NT2/D1 (cell line): ENCODE results near the gene ULK1.

Experiments
- DNase-seq: peaks from one replicate; pipeline ENCODE4 v3.0.0-alpha.2; 2011; ENCODE audit warnings: low read depth, low spot score
- H3K27me3 ChIP-seq: 2 replicates; pipeline ENCODE4 v1.6.0; 2011; ENCODE audit warnings: mild to moderate bottlenecking; ENCODE audit not compliant: insufficient read length, insufficient read depth
- H3K36me3 ChIP-seq: 2 replicates; pipeline ENCODE4 v1.6.1; 2011; ENCODE audit warnings: mild to moderate bottlenecking, low read length, mixed read lengths; ENCODE audit not compliant: insufficient read depth, insufficient read length
- H3K4me1 ChIP-seq: 2 replicates; pipeline ENCODE4 v1.5.1; 2011; ENCODE audit not compliant: insufficient read depth, insufficient read length
- H3K4me3 ChIP-seq: 2 replicates; pipeline ENCODE4 v1.5.1; 2011; ENCODE audit warnings: low read depth; ENCODE audit not compliant: insufficient read length
- H3K9ac ChIP-seq: 2 replicates; pipeline ENCODE4 v1.6.0; 2011; ENCODE audit warnings: low read depth; ENCODE audit not compliant: insufficient read length
- H3K9me3 ChIP-seq: 2 replicates; pipeline ENCODE4 v1.5.1; 2011; ENCODE audit warnings: mild to moderate bottlenecking, low read length; ENCODE audit not compliant: insufficient read depth
- SUZ12 ChIP-seq: IDR thresholded peaks from 2 replicates; pipeline ENCODE4 v1.6.1; 2011; ENCODE audit not compliant: insufficient read length, insufficient read depth; ENCODE audit errors: extremely low read depth
- YY1 ChIP-seq: IDR thresholded peaks from 2 replicates; pipeline ENCODE4 v1.6.1; 2011; ENCODE audit not compliant: insufficient read length, insufficient read depth
- ZNF274 ChIP-seq: IDR thresholded peaks from 2 replicates; pipeline ENCODE4 v1.6.1; 2011; ENCODE audit warnings: mild to moderate bottlenecking, low read depth, low read length

Gene ULK1

DNA sequence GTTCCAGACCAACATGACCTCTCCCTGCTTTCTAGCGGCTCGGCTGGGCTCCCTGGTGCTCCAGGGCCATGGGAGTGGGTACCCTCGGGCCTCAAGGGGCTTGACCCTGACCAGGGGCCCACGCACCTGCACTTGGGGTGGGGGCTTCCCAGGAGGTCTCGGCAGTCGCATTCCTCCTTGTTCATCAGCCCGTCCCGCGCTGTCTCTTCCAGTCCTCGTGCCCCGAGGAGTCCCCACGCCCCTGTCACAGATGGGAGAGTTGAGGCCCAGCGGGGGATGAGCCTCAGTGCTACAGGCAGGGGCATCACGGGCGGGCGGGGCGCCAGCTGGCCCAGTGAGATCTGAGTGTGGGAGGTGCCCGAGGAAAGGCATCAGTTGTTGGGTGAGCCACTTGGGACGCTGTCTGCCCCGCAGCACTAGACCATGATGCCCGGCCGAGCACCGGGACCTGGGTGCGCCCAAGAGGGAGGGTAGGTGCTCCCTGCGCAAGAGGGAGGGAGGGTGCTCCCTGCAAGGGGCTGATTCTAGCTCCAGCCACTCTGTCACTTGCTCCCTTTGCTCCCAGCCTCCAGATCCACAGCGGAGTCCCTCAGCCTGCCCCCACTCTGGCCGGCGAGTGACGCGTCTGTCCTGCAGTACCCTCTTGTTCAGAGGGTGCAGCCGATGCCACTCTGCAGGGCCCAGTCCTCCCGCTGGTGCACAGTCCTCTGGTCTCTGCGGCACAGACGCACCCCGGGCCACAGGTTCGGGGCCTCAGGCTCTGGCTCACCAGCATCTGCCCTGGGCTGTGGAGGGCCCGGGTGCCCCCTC lies 42.5 kb upstream of the ULK1 start:
- no peaks in the 10 kb centered on the region for H3K9me3 ChIP-seq
- no peak overlapping the region for H3K4me3 ChIP-seq
- H3K4me1 ChIP-seq: peaks cover 14% of the 10 kb centered on the region
- H3K36me3 ChIP-seq: peaks cover 36% of the 10 kb centered on the region
- DNase-seq: no peak
- H3K27me3 ChIP-seq: no peaks in the 10 kb centered on the region
- TF ChIP-seq SUZ12 (no peak), ZNF274 (no peak), YY1 (no peak)
- no peak overlapping the region for H3K9ac ChIP-seq

DNA sequence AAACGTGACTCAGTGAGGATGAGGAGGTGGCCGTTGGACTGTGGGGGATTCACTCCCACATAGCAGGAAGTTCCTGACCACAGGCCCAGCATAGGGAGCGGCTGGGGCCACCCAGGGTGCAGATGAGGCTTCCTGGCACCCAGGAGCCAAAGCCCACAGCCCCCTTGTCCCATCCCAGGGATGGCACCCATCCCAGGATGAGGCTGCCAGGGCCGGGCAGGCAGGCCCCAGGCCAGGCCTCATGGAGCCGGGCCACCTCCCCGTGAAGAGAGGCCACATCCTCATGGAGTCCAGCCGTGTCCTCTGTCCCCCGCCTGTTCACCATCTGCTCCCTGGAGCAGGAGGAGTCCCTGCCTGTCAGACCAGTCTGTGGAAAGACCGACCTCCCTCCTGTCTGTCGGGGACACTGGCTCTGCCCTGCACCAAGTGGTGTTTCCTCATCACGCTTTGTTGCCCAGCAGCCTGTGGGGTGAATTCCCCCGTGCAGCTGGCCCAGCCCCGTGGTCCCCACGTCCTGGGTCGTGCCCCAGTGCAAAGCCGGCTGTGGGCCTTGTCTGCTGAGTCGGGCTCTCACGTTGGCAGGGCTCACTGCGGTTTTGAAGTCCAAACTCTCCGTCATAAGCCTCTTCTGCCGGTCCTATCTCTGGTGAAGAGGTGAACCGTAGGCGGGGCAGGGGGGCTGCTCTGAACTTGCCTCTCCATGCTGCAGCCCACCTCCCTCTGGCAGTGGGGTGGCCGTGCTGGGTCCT lies 41.7 kb upstream of the ULK1 start:
- Histone ChIP-seq H3K9ac (peak overlapping the region; percentile 3), H3K9me3 (no peaks in the 10 kb centered on the region), H3K4me1 (peaks cover 14% of the 10 kb centered on the region), H3K27me3 (no peaks in the 10 kb centered on the region), H3K36me3 (peaks cover 30% of the 10 kb centered on the region), H3K4me3 (no peak overlapping the region)
- TF ChIP-seq YY1: no peak
- TF ChIP-seq SUZ12: no peak
- no peak for TF ChIP-seq ZNF274
- no peak for DNase-seq

DNA sequence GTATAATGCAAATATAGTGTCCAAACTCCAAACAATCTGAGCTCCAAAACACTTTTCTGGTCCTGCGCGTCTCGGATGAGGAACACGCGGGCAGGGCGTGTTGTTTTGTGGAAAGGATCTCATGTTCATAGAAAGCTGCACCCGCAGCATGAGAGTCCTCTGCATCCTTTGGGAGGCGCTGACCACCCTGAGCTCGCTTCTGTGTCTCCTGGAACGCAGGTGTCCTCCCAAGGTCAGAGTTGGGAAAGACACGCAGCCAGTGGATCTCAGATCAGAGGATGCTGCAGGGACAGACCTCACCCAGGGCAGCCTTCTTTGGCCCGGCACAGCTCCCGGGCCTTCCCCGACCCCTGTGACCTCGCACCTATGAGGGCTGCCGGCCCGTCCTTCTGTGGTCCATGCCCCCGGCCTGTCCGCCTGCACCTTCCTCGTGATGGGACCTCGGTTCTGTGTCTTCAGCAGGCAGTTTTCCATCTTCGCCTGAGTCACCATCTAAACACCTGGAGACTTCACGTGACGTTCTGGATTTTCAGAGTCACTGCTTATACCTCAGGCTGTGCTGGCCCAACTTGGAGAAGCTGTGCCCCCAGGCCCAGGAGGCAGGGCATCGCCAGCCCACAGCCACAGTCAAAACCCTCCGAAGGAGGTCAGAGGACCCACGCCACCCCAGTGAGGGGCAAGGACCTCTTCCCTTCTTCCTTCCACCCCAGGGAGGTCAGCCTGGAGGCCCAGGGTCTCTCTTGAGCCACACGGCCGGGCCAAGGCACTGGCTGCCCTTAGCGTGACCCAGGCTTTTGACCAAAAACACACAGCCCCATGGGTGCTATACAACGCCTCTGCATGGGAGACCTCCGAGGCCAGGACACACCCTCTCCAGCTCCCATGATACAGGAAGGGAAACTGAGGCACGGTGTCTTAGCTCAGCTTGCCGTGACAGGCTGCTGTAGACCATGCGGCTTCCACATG lies 40.3 kb upstream of the ULK1 start:
- H3K4me3 ChIP-seq: no peak overlapping the region
- DNase-seq: no peak
- no peaks in the 10 kb centered on the region for H3K9me3 ChIP-seq
- no peak overlapping the region for H3K9ac ChIP-seq
- peaks cover 25% of the 10 kb centered on the region for H3K36me3 ChIP-seq
- TF ChIP-seq ZNF274 (no peak), YY1 (no peak)
- no peaks in the 10 kb centered on the region for H3K27me3 ChIP-seq
- H3K4me1 ChIP-seq: peaks cover 14% of the 10 kb centered on the region

DNA sequence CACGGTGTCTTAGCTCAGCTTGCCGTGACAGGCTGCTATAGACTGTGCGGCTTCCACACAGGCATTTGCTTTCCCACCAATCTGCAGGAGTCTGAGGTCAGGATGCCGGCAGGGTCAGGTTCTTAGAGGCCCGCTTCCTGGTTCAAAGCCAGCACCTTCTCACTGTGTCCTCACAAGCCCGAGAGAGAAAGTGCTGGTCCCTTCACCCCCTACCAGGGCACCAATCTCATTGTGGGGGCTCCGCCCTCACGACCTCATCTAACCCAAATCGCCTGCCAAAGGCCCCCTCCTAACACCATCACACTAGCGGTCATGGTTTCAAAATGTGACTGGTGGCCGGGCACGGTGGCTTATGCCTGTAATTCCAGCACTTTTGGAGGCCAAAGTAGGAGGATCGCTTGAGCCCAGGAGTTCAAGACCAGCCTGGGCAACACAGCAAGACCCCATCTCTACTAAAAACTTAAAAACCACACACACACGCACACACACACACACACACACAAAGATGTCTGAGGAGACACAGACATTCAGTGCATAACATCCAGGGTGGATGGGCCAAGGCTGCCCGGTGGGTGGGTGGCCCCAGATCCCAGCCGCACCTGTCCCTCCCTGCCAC lies 39.5 kb upstream of the ULK1 start:
- no peak overlapping the region for H3K9ac ChIP-seq
- peaks cover 18% of the 10 kb centered on the region for H3K36me3 ChIP-seq
- H3K4me3 ChIP-seq: no peak overlapping the region
- no peaks in the 10 kb centered on the region for H3K9me3 ChIP-seq
- DNase-seq: no peak
- H3K27me3 ChIP-seq: no peaks in the 10 kb centered on the region
- no peak for TF ChIP-seq SUZ12
- no peak for TF ChIP-seq ZNF274
- TF ChIP-seq YY1: no peak
- peaks cover 14% of the 10 kb centered on the region for H3K4me1 ChIP-seq

DNA sequence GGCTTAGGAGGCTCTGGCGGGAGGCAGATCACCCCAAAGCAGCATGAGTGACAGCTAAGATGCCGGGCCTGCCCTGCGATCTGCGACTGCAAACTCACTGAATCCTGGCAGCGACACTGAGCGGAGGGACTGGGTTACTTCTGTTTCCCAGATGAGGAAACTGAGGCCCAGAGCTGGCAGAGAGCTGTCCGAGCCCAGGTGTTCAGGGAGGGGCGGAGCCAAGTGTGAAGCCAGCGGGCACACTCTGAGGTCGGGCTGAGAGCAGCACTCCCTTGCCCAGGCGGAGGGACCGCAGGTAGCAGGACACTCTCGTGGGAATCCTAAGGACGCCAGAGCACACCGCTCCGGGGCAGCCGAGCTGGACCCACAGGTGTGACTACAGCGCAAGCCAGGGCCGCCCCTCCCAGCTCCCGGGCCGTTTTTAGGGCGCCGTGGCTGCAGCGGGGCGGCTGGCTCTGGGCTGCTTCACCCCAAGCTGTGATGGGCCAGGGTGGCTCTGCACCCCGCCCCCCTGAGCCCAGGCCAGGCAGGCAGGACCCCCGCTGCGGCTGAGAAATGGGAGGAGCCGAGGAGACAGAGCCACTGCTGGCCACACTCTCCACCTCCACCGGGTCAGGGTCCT lies 38.8 kb upstream of the ULK1 start:
- H3K4me3 ChIP-seq: no peak overlapping the region
- TF ChIP-seq SUZ12 (no peak), YY1 (no peak)

DNA sequence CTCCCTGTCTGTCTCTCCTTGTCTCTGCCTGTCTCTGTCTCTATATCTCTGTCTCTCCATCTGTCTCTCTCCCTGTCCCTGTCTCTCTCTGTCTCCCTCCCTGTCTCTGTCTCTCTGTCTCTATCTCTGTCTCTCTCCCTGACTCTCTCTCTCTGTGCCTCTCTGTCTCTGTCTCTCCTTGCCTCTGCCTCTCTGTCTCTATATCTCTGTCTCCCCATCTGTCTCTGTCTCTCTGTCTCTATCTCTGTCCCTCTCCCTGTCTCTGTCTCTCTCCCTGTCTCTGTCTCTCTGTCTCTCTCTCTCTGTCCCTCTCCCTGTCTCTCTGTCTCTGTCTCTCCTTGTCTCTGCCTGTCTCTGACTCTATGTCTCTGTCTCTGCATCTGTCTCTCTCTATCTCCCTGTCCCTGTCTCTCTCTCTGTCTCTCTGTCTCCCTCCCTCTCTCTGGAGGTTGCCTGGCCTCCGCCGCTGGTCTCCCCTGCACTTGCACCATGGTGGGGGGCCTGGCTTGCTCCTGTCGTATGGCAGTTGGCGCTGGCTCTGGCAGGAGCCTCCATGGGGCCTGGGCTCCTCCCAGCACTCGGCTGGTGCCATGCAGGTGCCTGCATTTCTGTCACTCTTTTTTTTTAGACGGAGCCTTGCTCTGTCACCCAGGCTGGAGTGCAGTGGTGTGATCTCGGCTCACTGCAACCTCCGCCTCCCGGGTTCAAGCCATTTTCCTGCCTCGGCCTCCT lies 37.9 kb upstream of the ULK1 start:
- Histone ChIP-seq H3K9ac (peak overlapping the region; percentile 24), H3K4me1 (peaks cover 20% of the 10 kb centered on the region), H3K27me3 (no peaks in the 10 kb centered on the region), H3K9me3 (no peaks in the 10 kb centered on the region), H3K4me3 (no peak overlapping the region), H3K36me3 (peaks cover 5% of the 10 kb centered on the region)
- DNase-seq: no peak
- no peak for TF ChIP-seq ZNF274
- TF ChIP-seq SUZ12: no peak
- no peak for TF ChIP-seq YY1

More for the DNA sequence above, 38.8 kb upstream of the ULK1 start:
- Histone ChIP-seq H3K9me3 (no peaks in the 10 kb centered on the region), H3K27me3 (no peaks in the 10 kb centered on the region), H3K4me1 (peaks cover 14% of the 10 kb centered on the region), H3K9ac (peak overlapping the region; percentile 24), H3K36me3 (peaks cover 12% of the 10 kb centered on the region)
- no peak for DNase-seq
